HG02852 (cell line): ENCODE results near the gene AJAP1.
"Not testable (repeated sequence)": the region's sequence is repeated elsewhere in the genome, so short reads cannot be mapped to it uniquely, and the experiment has no call there.

Experiments used
- ATAC-seq: cut with Tn5 transposase; IDR thresholded peaks from one replicate; pipeline ENCODE4 v1.9.1; 2021; ENCODE audit warnings: mild to moderate bottlenecking, moderate library complexity; ENCODE audit not compliant: unreplicated experiment

The AJAP1 gene

GRCh38 chr1:4656533-4657140 is 2.2 kb downstream of the AJAP1 start:
- ATAC-seq, result no peak

GRCh38 chr1:4657244-4657789 is 2.9 kb downstream of the AJAP1 start:
- no peak for ATAC-seq

- no peak for ATAC-seq
Measured at GRCh38 chr1:4657960-4658541, 3.6 kb downstream of the AJAP1 start.

- no peak for ATAC-seq
Measured at GRCh38 chr1:4658643-4659628, 4.5 kb downstream of the AJAP1 start.

GRCh38 chr1:4660917-4661594 is 6.6 kb downstream of the AJAP1 start:
- ATAC-seq, result no peak

- ATAC-seq, result no peak
Measured at GRCh38 chr1:4661595-4661917, 7.1 kb downstream of the AJAP1 start.

GRCh38 chr1:4662168-4662567 is 7.8 kb downstream of the AJAP1 start:
- ATAC-seq, result no peak

- ATAC-seq, result no peak
Measured at GRCh38 chr1:4662723-4663122, 8.3 kb downstream of the AJAP1 start.

- ATAC-seq, result no peak
Measured at GRCh38 chr1:4664095-4664494, 9.7 kb downstream of the AJAP1 start.

GRCh38 chr1:4664606-4665005 is 10.2 kb downstream of the AJAP1 start:
- no peak for ATAC-seq

- no peak for ATAC-seq
Measured at GRCh38 chr1:4665456-4665855, 11.0 kb downstream of the AJAP1 start.

- ATAC-seq, result not testable (repeated sequence)
Measured at GRCh38 chr1:4666683-4667082, 12.3 kb downstream of the AJAP1 start.

GRCh38 chr1:4668743-4669700 is 14.6 kb downstream of the AJAP1 start:
- ATAC-seq, result no peak

GRCh38 chr1:4670265-4670664 is 15.9 kb downstream of the AJAP1 start:
- ATAC-seq, result no peak

GRCh38 chr1:4671828-4672227 is 17.4 kb downstream of the AJAP1 start:
- ATAC-seq, result no peak

- no peak for ATAC-seq
Measured at GRCh38 chr1:4673494-4673893, 19.1 kb downstream of the AJAP1 start.

GRCh38 chr1:4674117-4674516 is 19.7 kb downstream of the AJAP1 start:
- ATAC-seq, result no peak

GRCh38 chr1:4674676-4675075 is 20.3 kb downstream of the AJAP1 start:
- ATAC-seq, result no peak

- no peak for ATAC-seq
Measured at GRCh38 chr1:4675454-4676186, 21.2 kb downstream of the AJAP1 start.
